HG02623 (cell line): ENCODE data around the gene POC1B.

ENCODE experiments used
- ATAC-seq: cut with Tn5 transposase; IDR thresholded peaks from one replicate; pipeline ENCODE4 v1.9.1; 2021; ENCODE audit warnings: moderate library complexity; ENCODE audit not compliant: unreplicated experiment

The POC1B gene

DNA sequence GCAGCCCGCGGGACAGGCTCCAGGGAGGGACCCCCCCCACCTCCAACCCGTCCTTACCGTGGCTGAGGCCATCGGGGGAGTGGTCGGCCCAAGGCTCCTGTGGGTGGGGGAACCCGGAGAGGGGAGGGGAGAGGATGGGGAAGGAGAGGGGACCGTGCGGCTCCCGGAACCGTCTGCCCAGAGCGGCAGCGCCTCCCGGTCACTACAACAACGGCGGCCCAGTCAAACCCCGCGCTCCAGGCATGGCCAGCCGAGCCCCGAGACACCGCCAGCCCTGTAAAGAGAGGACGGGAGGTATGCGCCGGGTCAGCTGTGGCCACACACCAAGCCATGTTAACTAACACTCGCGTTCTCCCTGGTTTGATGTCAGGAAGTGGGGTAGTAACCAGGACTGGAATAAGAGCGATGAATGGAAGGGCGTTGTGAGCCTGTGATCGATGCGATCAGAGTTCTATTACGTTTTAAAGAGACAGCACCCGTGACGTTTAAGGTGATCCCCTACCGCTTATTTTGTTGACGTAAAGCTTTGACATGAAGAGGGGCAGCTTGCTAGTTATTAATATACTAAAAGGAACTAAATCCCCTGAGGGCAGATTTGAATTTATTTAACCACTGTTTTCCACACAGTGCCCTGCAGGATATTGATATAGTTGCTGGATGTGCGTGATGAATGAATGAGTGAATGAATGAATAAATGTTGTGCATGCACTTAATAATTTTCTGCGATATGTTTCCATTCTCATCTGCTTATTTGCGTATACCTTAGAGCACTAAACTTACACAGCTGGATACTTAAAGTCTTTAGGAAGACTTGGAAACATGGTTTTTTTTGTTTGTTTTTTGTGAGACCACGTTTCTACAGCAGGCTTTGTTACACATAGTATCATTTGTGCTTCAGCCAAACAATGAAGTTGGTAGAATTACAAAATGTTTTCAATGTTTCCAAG, at the start of gene POC1B:
POC1B (minus strand) TSS at position 224 of the 947 bp plus-strand sequence; CDS start at position 72, 152 bp downstream.
- ATAC-seq: peak; percentile 66

DNA sequence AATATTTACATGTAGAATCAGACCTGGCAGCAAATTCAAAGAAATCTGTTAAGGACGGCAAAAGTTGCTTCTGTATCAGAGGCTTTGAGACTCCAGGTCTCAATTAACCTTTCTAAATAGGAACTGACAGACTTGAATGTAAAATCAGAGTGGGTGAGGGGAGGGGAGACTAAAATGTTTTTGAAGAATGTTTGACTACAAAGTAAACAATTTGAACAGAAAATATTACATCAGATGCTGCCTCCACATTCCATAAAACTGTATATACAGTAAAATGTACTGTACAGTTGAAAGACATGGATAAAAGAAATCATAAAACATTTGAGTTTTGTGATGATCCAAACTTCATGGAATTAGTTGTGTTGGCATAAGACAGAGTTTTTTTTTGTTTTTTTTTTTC, 49.5 kb upstream of the POC1B start:
- ATAC-seq: no peak

GRCh38 chr12:89574736-89575208, 48.9 kb upstream of the POC1B start:
- no peak for ATAC-seq

DNA sequence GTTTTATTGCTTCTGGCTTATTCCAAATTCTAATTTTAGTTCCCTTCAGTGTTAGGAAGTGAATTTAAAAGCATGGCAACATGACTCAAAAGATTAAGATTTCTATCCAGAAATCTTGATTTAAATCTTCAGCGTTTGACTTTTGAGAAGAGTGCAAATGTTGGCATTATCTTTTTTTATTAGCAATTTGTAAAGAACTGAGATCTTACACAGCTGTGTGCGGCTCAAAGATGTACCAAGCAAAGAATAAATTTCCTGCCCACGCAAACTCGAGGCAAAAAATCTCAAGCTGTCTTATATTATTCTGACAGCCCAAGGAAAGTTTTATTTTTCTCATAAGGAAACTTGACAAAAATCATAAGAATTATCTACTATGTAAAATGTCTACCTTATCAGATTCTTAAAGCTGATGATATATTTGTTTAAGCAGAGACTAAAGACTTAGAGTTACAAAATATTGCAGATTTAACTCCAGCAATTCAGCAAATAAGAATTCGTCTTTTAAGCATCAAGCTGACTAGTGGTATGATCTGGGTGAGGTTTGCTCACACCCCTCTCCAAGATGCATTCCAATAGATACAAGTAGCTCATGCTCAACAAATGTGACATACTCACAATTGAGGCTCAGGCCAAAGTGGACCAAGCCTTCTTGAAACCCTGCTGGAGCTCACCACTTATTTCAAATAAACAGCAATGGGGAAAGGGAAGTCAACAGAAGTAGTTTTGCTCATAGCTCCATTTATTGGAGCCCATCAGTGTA, 47.4 kb upstream of the POC1B start:
- no peak for ATAC-seq

DNA sequence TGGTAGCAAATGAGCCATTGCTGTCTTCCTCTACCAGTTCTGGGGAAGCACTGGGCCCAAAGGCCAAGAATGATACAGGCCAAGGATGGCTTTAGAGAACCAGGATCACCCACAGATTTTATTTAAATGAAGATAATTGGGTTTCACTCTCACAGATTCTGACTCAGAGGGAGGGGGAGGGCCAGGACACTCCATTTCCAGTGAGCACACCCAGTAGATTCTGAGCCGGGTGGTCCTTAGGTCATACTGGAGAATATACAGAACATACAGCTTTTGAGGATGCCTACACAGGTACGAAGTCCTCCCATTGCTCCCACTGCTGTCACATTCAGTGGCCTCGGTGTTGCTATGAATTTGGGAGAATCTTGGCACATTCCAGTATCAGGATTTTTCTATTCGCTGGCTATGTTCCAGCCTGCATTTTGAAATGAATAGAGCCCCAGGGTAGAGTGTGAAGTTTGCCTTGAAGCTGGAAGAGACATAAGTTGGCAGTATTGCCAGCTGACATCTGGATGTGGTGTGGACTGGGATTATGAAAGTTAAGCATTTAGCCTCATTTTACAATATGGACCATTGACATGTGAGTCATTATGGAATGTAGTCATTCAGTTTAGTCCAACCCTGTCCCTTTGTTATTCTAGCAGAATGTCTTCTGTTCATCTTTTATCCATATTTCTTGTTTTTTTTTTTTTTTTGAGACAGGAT, 45.8 kb upstream of the POC1B start:
- ATAC-seq: no peak

DNA sequence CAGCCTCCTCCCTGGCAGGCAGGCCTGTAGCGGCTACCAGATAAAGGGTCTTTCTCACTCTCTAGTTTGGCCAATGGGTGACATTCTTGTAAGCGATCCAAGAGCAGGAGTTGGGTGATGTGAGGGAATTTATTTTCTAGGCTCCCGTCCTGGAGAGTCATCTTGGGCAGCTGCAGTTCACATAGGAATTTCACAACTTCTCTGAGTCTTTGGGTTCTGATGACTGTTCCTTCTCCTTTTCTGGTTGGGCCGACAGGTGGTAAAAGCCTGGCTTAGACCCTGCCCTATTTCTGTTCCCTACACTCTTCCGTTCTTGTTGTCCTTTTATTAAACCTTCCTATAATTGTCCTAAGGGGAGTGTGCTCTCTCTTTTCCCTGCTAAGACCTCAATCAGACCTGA, 42.6 kb upstream of the POC1B start:
- no peak for ATAC-seq

DNA sequence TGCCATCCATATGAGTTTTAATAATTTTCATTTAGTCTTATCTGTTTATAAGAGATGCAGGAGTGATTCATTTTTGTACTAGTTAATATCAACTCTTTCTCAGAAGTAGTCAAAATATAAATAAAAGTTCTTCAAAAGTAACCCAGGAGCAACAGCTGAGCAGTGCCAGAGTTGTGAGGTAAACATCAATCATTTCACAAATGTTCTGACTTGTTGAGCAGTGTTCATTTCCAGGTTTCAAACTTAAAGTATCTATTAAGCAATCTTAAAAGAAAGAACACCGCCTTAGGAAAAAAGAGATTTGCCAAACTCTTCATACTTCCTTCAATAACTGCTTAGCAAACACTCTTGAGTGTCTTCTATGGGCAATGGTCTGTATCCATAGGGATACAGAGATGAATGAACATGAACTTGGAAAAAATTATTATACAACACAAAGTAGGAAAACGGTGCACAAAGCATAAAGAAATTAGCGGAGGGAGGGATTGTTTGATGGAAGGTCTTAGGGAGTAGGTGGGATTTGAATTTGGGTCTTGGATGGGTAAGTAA, 41.9 kb upstream of the POC1B start:
- ATAC-seq: no peak

- no peak for ATAC-seq
Measured at GRCh38 chr12:89566615-89567014, 40.8 kb upstream of the POC1B start.

GRCh38 chr12:89565002-89565401, 39.2 kb upstream of the POC1B start:
- no peak for ATAC-seq

DNA sequence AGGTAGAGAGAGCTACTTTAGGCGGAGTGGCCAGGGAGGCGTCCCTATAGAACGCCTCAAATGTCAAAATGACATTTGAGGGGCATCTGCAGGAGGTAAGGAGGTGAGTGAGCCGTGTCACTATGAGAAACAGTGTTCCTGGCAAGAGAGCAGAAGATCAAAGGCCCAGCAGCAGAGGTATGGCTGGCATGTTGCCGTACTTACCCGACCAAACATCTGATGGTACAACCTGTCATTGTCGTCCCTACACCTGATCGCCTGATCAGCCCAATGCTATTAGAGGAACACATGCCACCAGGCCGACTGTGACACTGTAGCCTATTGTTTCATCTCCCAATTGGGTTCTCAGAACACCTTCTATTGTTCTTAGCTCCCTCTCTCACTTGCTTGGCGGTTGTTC, 33.9 kb upstream of the POC1B start:
- ATAC-seq: no peak

DNA sequence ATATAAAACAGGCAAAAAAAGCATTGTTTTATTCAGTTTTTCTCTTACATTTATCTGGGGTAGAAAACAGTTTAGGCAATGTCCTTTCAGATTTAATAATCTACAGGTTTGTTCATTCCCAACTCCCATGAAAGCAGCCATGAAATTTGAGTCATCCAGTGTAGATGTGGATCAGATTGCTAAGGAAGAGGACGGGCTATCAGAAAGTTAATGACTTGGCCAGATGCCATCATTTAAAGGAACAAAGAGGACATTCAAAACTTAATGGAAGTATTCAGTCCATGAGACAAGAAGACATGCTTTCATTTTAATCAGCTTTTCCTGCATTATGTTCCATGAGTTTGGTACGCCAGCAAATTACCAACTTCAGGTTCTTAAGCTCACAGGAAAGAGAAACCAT, 31.1 kb upstream of the POC1B start:
- ATAC-seq: no peak

DNA sequence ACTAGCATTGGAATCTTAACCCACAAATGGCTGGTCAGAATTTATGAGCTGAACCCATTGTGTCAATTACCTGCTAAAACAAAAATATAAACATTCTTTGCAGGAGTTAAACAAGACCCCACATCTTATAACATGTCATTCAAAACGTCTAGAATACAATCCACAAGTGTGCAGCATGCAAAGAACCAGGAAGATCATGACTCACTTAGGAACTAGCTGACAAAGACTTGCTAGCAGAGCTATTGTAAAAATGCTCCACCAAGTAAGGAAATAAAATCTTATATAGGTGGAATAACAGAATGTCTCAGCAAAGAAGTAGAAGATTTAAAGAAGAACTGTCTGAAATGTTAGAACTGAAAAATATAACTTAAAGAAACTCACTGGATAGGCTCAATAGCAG, 26.5 kb upstream of the POC1B start:
- no peak for ATAC-seq

DNA sequence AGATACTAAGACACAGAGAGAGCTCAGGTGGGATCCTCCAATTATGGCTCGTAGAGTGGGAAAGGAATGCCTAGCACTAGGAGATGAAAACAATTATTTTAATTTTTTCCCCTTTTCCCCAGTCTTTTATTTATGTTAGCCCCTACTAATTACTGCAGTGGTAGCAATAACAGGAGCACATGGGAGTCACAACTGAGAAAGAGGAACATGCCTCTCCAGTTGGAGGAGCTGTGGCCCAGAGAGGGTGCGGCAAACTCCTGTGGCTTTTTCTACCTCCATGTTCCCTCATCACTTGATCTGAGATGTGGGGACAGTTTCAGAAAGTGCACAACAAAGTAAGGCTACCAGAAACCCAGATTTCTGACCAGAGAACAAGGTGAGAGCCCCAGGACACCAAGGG, 25.9 kb upstream of the POC1B start:
- no peak for ATAC-seq

- ATAC-seq: no peak
Measured at GRCh38 chr12:89547101-89547500, 21.3 kb upstream of the POC1B start.

GRCh38 chr12:89546151-89546550, 20.3 kb upstream of the POC1B start:
- no peak for ATAC-seq

DNA sequence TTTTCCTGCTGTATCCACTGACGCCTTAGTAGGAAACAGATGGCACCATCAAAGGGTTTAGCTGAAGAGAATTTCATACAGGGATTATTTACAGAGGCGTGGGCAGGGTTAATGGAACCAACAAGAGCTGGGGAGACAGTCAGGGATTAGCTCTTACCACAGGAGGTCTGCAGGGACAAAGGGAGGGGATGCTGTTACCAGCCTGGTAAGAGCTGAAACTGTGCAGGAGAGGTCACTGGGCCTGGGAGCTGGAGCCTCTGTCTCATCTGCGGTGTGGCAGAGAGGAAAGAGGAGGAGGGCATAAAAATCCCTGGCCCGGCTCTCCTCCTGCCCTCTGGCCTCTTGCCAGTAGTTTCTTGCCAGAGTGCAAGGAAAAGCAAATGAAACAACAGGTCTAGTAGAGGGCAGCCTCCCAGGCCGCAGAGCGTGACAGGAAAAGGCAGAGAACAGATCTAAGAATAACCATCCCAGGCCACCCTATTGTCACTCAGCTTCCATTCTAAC, 18.9 kb upstream of the POC1B start:
- peak; percentile 43 for ATAC-seq

- ATAC-seq: no peak
Measured at GRCh38 chr12:89544022-89544421, 18.2 kb upstream of the POC1B start.

- ATAC-seq: peak; percentile 61
Measured at GRCh38 chr12:89542912-89543592, 17.2 kb upstream of the POC1B start.

- ATAC-seq: no peak
Measured at GRCh38 chr12:89542236-89542635, 16.4 kb upstream of the POC1B start.

- ATAC-seq: no peak
Measured at GRCh38 chr12:89540586-89540985, 14.7 kb upstream of the POC1B start.
